Activated CD4-positive, alpha-beta T cell treated with anti-CD3 and anti-CD28 coated beads for 48 hours (primary cell): Measurements from ENCODE around the gene WASHC4.
"Not testable (repeated sequence)": the region's sequence is repeated elsewhere in the genome, so short reads cannot be mapped to it uniquely, and the experiment has no call there.

Experiments
- DNase-seq: peaks from one replicate; pipeline ENCODE4 v3.0.0-alpha.2; 2020

Gene WASHC4

GRCh38 chr12:105091476-105092206, 15.9 kb upstream of the WASHC4 start:
- no peak for DNase-seq

DNA sequence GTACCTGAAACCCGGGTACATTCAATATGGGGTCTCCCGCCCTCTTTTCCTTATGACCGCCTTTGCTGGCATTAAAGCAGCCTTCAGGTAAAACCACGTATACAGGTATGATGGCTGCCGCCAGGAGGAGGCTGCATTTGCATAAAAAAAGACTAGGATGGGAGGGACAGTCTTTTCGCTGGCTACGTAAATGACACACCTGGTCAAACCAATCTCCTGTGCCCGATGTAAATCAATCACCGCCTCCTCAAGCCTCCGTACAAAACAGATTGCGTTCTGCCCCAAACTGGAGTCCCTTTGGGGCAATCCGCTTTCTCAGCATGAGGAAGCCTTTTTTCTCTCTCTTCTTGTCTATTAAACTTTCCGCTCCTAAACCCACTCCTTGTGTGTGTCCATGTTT, 15.2 kb upstream of the WASHC4 start:
- DNase-seq = no peak

DNA sequence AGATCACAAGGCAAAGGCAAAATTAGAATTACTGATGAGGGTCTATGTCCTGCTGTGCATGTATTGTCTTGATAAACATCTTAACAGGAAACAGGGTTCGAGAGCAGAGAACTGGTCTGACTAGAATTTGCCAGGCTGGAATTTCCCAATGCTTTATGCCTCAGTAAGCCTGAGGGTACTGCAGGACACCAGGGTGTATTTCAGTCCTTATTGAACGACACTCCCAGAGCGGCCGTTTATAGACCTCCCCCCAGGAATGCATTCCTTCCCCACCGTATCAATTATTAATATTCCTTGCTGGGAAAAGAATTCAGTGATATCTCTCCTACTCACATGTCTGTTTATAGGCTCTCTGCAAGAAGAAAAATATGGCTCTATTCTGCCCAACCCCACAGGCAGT, 12.2 kb upstream of the WASHC4 start:
- DNase-seq = not testable (repeated sequence)

DNA sequence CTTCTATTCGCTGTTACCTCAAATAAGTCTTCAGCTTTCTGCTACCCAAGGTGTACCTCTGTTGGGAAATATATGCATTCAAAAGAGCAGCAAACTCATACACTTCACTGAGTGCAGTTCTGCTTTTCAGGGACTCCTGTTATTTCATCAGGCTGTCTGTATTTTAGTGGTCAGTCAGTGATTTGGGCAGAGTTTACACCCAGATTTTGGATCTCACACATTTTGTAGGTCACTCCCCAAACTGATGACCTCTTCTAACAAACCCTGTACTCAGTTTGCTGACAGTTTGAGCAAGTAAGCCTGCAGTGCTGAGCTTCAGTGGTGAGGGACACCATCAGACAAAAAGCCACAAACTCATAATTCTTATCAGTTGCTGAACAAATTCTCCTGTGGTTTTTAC, 8.2 kb upstream of the WASHC4 start:
- DNase-seq = no peak

DNA sequence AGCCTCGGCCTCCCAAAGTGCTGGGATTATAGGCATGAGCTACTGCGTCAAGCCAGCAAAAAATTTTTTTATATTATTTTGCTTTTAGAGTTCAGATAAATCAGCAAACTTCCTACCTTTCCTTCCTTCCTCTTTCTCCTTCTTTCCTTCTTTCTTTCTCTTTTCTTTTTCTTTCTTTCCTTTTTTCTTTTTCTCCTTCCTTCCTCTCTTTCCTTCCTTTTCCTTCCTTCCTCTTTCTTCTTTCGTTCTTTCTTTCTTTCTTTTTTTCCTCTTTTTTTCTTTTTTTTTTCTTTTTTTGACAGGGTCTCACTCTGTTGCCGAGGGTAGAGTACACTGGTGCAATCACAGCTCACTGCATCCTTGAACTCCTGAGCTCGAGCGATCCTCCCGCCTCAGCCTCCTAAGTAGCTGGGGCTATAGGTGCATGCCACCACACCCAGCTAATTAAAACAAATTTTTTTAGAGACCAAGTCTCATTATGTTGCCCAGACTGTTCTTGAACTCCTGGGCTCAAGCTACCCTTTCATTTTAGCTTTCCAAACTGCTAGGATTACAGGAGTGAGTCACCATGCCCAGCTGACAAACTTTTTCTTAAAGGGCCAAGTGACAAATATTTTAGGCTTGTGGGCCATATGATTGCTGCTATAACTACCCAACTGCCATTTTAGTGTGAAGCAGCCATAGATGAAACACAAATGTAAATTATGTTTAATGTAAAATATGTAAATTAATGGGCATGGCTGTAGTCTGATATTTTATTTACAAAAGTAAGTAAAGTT, 7.1 kb upstream of the WASHC4 start:
- no peak for DNase-seq

DNA sequence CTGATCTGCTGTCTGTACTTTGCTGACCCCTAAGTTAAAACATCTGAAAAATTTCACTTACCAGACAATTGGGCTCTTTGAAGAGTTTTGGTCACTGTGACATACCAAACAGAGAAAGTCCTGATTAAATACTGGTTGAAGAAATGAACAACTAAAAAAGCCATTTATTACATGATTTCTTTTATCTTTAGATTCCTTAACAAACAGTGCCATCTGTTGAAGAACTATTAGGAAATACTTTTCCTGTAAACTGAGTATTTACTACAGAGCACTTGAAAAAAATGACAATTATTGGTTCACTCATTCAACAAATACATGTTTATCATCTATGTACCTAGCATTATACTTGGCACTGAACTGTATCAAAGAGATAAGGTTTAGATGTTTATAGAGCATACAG, 6.5 kb upstream of the WASHC4 start:
- no peak for DNase-seq

GRCh38 chr12:105102673-105103072, 4.9 kb upstream of the WASHC4 start:
- no peak for DNase-seq

- no peak for DNase-seq
Measured at GRCh38 chr12:105104762-105105161, 2.8 kb upstream of the WASHC4 start.

GRCh38 chr12:105106621-105107020, 910 bp upstream of the WASHC4 start:
- DNase-seq = no peak

GRCh38 chr12:105107171-105107493, 399 bp upstream of the WASHC4 start:
- no peak for DNase-seq

DNA sequence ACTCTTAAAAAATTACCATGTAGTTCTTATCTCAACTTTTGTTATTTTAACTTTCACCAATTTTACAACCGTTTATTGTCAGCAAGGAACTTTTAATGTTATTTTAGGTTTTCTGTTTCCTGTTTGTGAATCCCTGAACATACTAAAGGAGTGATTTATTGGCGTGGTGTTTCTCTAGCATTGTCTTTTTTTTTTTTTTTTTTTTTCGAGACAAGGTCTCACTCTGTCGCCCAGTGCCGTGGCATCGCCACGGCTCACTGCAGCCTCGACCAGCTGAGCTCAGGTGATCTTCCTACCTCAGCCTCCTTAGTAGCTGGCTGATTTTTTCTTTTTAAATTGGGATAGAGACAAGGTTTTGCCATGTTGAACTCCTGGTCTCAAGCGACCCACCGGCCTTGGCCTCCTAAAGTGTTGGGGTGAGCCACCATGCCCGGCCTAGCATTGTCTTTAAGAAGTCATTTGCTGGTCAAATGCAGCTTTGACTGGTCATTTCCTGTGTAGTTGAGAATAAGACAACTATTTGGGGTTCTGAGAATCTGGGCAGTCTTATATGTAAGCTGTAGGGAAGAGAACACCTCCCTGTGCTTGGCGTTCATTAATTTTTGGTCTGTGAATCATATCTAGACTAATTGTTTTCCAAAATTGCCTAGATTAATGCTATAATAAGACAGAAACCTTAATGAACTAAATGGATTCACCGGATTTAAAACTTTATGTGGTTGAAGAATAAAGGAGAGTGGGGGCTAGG, 2.1 kb downstream of the WASHC4 start:
- no peak for DNase-seq

DNA sequence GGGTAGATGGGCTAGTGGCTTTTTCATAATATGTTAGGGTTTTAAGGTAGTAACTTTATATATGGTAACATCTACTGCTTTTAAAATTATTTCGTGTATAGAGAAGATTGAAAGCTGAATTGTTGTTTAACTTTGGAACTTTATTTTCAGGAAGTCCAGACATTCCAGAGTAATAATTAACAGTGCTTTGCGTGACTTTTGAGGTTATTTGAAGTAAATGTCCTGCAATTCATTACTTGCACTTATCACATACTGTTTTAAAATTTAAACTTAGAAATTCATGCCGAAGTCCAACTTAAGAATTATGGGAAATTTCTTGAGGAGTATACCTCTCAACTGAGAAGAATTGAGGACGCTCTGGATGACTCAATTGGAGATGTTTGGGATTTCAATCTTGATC, 3.3 kb downstream of the WASHC4 start:
- no peak for DNase-seq

DNA sequence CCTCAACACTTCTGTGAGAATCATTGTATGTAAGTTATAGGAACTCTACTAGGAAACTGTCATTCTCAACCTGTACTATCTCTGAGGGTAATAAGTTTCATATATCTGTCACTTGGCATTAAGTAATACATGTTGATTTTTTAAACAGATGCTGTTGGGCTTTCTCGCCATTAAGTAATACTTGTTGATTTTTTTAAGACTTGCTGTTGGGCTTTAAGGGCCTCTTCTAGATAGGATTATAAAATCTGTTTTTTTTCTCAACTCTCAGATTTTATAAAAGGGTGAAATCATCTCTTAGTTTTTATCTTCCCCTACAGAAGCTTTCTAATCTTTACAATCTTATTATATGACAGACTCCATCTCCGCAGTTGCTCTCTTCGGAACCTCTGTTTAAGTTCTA, 5.6 kb downstream of the WASHC4 start:
- no peak for DNase-seq

DNA sequence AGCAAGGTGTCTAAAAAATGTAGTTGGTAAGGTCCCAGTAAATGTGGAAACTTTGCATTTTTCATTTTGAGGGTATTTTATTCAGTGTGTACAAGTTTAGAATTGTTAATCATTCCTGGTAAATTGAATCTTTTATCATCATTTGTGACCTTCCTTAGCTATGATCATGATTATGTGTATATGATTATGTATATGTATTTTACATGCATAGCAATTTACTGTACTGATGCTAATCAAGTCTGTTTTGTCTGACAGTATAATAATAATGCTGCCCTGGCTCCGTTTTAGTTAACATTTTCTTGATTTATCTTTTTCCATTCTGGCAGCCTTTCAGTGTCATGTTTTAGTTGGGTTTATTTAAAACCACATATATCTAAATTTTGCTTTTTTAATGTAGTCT, 9.4 kb downstream of the WASHC4 start:
- no peak for DNase-seq

- no peak for DNase-seq
Measured at GRCh38 chr12:105120551-105120950, 13.0 kb downstream of the WASHC4 start.

DNA sequence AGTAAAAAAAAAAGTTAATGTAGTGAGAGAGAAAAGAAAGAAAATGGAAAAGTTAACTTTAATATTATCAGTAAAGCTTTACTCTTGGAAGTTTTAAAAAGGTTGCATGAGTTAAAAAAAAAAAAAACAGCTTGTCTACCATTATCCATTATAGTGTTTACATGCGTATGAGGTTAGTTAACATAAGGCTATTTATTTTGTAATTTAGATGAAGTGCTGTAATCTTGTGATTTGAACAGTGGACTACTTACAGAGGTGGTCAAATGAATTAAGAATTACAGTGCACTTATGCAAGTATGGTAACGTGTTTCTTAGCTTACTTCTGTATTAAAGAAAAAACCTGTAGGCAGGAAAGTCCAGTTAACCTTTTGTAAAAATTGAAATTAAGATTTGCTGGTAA, 30.7 kb downstream of the WASHC4 start:
- no peak for DNase-seq

DNA sequence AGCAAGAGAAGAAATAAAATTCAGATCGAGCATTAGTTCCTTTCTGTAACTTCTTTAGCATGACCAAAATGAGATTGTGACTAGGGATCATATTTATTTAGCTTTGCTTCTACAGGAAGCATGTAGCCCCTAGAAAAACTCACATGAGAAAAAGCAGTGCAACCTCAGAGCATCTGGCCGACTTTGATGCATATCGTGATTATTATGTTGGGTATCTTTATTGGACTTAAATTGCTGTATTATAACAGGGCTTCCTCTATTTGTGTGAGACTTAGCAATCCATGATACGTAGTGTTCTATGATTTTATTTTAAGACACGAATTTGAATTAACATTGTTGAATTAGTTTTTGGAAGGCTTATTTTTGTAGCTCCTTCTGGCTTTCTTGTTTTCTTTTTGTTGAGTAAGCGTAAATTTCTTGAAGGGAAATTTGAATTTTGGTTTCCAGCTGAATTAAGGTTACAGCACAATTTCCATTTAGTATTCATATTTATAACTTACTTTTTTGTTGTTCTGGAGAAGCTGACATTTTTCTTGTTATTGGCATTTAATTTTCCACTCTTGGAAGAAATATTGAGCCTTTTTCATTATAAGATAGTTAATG, 33.9 kb downstream of the WASHC4 start:
- DNase-seq = no peak

DNA sequence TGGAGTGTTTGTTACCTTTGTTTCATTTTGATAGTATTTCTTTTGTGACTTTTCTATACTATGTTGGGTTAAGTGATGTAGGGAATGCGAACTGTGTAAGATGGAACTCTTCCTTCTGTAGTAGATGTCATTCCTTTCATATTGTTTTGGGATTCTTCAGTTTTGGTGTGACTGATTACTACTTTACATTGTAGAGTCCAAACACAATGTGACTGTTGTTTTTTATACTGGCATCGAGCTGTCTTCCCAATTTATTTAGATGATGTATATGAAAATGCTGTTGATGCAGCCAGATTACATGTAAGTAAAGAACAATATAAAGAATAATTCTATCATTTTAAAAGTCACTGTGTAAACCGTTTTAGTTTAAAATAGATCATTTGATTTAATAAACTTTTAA, 34.7 kb downstream of the WASHC4 start:
- DNase-seq = no peak

- DNase-seq = no peak
Measured at GRCh38 chr12:105156260-105156659, 48.7 kb downstream of the WASHC4 start.

DNA sequence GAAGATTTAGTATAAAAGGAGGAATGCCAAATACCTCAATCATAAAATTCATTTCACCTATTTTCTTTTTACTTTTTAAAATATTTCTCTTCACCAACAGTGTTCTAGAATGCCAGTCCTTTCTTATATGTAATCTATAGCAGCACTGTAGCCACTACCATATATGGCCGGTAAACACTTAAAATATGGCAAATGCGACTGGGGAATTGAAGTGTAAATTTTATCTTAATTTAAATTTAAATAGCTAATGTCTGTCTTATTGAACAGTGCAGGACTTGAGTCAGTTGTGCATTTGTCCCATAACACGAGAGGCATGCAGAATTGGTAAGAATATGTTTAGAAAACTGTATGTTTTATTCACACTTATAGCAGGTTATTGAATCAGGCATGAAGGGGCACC, 50.1 kb downstream of the WASHC4 start:
- DNase-seq = no peak

- no peak for DNase-seq
Measured at GRCh38 chr12:105158876-105159275, 51.3 kb downstream of the WASHC4 start.

DNA sequence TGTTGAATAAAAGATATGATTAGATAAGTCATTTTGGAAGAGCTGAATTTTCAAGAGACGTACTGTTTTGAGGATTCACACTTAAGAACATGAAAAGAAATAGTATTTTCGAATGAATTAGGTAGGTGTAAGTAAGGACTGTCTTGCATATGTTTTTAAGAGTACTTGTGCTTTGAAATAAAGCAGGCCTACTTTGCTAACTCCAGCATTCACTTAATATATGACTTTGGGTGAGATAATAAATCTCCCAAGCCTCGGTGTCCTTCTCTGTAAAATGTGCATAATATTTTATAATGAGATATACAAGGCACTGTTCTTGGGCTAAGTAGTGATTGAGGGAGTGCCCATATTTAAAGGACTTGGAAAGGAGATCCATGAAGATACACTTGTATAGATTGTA, 54.6 kb downstream of the WASHC4 start:
- no peak for DNase-seq

- no peak for DNase-seq
Measured at GRCh38 chr12:105164068-105164467, 56.5 kb downstream of the WASHC4 start.

GRCh38 chr12:105166736-105167135, 59.2 kb downstream of the WASHC4 start:
- no peak for DNase-seq
